Ascending aorta (tissue), 2 donors: ENCODE data around the gene WNT6. TPM values are rescaled to one million over a fixed set of nuclear protein-coding genes. Genes with fewer than 3 reads are reported as not detected.

Experiments used
- DNase-seq, 2 donors: peaks; one replicate each; pipeline ENCODE4 v3.0.0-alpha.2; 2019; ENCODE audit warnings: low spot score in 2 of 2
- H3K27ac ChIP-seq, 2 donors: fragments of 200-600 bp; sonication (generic); one replicate each; pipeline ENCODE4 v1.5.1; 2016 to 2017; ENCODE audit warnings: mild to moderate bottlenecking in 1 of 2
- H3K27me3 ChIP-seq: fragments of 200-600 bp; sonication (generic); one replicate; pipeline ENCODE4 v1.5.1; 2017
- H3K36me3 ChIP-seq, 2 donors: fragments of 200-600 bp; sonication (generic); one replicate each; pipeline ENCODE4 v1.5.1; 2016
- H3K4me1 ChIP-seq, 2 donors: fragments of 200-600 bp; sonication (generic); one replicate each; pipeline ENCODE4 v1.5.1; 2016 to 2017; ENCODE audit warnings: mild to moderate bottlenecking in 1 of 2
- H3K4me3 ChIP-seq, 2 donors: fragments of 200-600 bp; sonication (generic); one replicate each; pipeline ENCODE4 v1.5.1; 2016 to 2017; ENCODE audit warnings: mild to moderate bottlenecking in 1 of 2
- H3K9me3 ChIP-seq, 2 donors: fragments of 200-600 bp; sonication (generic); one replicate each; pipeline ENCODE4 v1.5.1; 2016
- CTCF ChIP-seq, 3 experiments: fragments of 200-600 bp in 2 of 3; fragments of 450-650 bp in 1 of 3; sonication (generic) in 2 of 3; IDR thresholded peaks; one replicate each; pipeline ENCODE4 v1.5.1; 2016 to 2019; ENCODE audit warnings: antibody characterized with exemption in 3 of 3, mild to moderate bottlenecking in 1 of 3, moderate library complexity in 1 of 3
- intact Hi-C: fragments of 100-400 bp; cut with DNase I; formaldehyde crosslinking; loops from one replicate; pipeline ENCODE4 v1.15.1; 2023
- total RNA-seq: library from RNA; depleted of rRNA; stranded (reverse); fragments of >200 nt; gene quantifications from one replicate; pipeline ENCODE4 v1.1.0, GENCODE V29; 2016

Gene WNT6
- 1.2 TPM for total RNA-seq

GRCh38 chr2:218859556-218859987 lies at the start of gene WNT6:
Gene WNT6 (plus strand): TSS chr2:218859805. CDS start chr2:218860038, 233 bp downstream.
- TF ChIP-seq CTCF (IDR thresholded peaks at IDR 0.05) = no peak
- intact Hi-C loops = no loop called here
- H3K36me3 ChIP-seq = no peaks in the 10 kb centered on the region
- no peak within 1 kb of the TSS for H3K27ac ChIP-seq
- H3K9me3 ChIP-seq = no peaks in the 10 kb centered on the region
- H3K27me3 ChIP-seq = peaks cover 28% of the 10 kb centered on the region
- peaks cover 0 to 14% of the 10 kb centered on the region in 2 donors for H3K4me1 ChIP-seq
- peak within 1 kb of the TSS; percentile 45 to 57 for H3K4me3 ChIP-seq
- no peak for DNase-seq

DNA sequence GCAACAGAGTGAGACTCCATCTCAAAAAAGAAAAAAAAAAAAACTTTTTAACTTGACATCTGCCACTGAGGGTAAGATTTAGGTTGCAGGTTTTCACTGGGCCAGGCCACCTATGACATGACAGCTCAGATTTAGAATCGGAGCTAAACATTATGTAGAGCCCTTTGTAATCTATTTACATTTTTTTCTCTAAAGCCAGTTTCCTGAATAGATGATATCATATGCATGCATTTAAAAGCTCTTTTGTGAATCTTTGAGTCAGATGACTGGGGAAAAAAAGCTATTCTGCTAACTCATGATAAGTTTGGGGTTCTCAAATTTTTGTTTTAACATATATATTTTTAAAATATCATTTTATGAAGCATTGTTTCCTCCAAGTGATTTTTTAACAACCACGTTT lies 49.3 kb upstream of the WNT6 start:
- Histone ChIP-seq H3K36me3 (peaks cover 33% of the 10 kb centered on the region in 2 donors), H3K9me3 (no peaks in the 10 kb centered on the region), H3K4me3 (no peak overlapping the region), H3K27ac (no peak overlapping the region), H3K4me1 (peaks cover 4 to 23% of the 10 kb centered on the region in 2 donors), H3K27me3 (no peaks in the 10 kb centered on the region)
- intact Hi-C loops = no loop called here
- DNase-seq = no peak
- TF ChIP-seq CTCF (IDR thresholded peaks at IDR 0.05) = no peak

- Histone ChIP-seq H3K36me3 (peaks cover 42 to 44% of the 10 kb centered on the region in 2 donors), H3K27ac (no peak overlapping the region), H3K27me3 (no peaks in the 10 kb centered on the region), H3K9me3 (no peaks in the 10 kb centered on the region), H3K4me1 (peaks cover 4 to 16% of the 10 kb centered on the region in 2 donors), H3K4me3 (no peak overlapping the region)
- no peak for DNase-seq
- intact Hi-C loops = no loop called here
- TF ChIP-seq CTCF (IDR thresholded peaks at IDR 0.05) = no peak
Measured at GRCh38 chr2:218811382-218811781, 48.2 kb upstream of the WNT6 start.

DNA sequence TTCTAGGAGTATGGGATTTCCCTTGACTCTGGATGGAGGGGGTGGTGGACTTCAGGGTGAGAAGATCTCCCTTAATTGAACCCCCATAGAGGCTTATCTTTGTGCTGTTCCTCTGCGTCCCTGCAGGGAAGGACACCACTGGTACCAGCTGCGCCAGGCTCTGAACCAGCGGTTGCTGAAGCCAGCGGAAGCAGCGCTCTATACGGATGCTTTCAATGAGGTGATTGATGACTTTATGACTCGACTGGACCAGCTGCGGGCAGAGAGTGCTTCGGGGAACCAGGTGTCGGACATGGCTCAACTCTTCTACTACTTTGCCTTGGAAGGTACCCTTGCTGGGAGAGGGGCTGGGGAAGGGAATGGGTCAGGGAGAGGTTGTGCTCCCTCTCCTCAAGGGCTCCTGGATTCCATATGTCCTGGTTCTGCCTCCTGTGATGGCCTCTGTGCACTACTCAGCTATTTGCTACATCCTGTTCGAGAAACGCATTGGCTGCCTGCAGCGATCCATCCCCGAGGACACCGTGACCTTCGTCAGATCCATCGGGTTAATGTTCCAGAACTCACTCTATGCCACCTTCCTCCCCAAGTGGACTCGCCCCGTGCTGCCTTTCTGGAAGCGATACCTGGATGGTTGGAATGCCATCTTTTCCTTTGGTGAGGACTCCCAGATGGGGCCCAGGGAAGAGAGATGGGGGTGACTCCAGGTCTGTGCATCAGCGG lies 47.3 kb upstream of the WNT6 start:
- DNase-seq = no peak
- no peaks in the 10 kb centered on the region for H3K27me3 ChIP-seq
- H3K4me3 ChIP-seq = no peak overlapping the region
- H3K36me3 ChIP-seq = peaks cover 42 to 53% of the 10 kb centered on the region in 2 donors
- intact Hi-C loops = no loop called here
- peaks cover 0 to 9% of the 10 kb centered on the region in 2 donors for H3K4me1 ChIP-seq
- TF ChIP-seq CTCF (IDR thresholded peaks at IDR 0.05) = no peak
- H3K9me3 ChIP-seq = no peaks in the 10 kb centered on the region
- H3K27ac ChIP-seq = no peak overlapping the region

- Histone ChIP-seq H3K9me3 (no peaks in the 10 kb centered on the region), H3K36me3 (peaks cover 42 to 55% of the 10 kb centered on the region in 2 donors), H3K27ac (no peak overlapping the region), H3K4me1 (peaks cover 0 to 6% of the 10 kb centered on the region in 2 donors), H3K4me3 (no peak overlapping the region), H3K27me3 (no peaks in the 10 kb centered on the region)
- TF ChIP-seq CTCF (IDR thresholded peaks at IDR 0.05) = no peak
- no peak for DNase-seq
- intact Hi-C loops = no loop called here
Measured at GRCh38 chr2:218812861-218813260, 46.7 kb upstream of the WNT6 start.
